ENCODE results near the gene ZFP92.

GRCh38 chrX:153441981-153442380, 30.7 kb downstream of the ZFP92 start:
- no peak for TF ChIP-seq CTCF (IDR thresholded peaks at IDR 0.05)
- no peak for TF ChIP-seq POLR2A (IDR thresholded peaks at IDR 0.05)

Measured in lower leg skin (tissue), 3 donors.